Endothelial cell of hepatic sinusoid (primary cell): Measurements from ENCODE around the gene GOLGB1.
"Not testable (repeated sequence)": the region's sequence is repeated elsewhere in the genome, so short reads cannot be mapped to it uniquely, and the experiment has no call there.

Experiments
- in situ Hi-C: cut with HindIII; loops from 2 replicates; pipeline ENCODE4 v1.10.0; 2017; ENCODE audit warnings: low sequenced_read_pairs

The GOLGB1 gene, protein sequence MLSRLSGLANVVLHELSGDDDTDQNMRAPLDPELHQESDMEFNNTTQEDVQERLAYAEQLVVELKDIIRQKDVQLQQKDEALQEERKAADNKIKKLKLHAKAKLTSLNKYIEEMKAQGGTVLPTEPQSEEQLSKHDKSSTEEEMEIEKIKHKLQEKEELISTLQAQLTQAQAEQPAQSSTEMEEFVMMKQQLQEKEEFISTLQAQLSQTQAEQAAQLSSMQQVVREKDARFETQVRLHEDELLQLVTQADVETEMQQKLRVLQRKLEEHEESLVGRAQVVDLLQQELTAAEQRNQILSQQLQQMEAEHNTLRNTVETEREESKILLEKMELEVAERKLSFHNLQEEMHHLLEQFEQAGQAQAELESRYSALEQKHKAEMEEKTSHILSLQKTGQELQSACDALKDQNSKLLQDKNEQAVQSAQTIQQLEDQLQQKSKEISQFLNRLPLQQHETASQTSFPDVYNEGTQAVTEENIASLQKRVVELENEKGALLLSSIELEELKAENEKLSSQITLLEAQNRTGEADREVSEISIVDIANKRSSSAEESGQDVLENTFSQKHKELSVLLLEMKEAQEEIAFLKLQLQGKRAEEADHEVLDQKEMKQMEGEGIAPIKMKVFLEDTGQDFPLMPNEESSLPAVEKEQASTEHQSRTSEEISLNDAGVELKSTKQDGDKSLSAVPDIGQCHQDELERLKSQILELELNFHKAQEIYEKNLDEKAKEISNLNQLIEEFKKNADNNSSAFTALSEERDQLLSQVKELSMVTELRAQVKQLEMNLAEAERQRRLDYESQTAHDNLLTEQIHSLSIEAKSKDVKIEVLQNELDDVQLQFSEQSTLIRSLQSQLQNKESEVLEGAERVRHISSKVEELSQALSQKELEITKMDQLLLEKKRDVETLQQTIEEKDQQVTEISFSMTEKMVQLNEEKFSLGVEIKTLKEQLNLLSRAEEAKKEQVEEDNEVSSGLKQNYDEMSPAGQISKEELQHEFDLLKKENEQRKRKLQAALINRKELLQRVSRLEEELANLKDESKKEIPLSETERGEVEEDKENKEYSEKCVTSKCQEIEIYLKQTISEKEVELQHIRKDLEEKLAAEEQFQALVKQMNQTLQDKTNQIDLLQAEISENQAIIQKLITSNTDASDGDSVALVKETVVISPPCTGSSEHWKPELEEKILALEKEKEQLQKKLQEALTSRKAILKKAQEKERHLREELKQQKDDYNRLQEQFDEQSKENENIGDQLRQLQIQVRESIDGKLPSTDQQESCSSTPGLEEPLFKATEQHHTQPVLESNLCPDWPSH (N-terminal part only)

DNA sequence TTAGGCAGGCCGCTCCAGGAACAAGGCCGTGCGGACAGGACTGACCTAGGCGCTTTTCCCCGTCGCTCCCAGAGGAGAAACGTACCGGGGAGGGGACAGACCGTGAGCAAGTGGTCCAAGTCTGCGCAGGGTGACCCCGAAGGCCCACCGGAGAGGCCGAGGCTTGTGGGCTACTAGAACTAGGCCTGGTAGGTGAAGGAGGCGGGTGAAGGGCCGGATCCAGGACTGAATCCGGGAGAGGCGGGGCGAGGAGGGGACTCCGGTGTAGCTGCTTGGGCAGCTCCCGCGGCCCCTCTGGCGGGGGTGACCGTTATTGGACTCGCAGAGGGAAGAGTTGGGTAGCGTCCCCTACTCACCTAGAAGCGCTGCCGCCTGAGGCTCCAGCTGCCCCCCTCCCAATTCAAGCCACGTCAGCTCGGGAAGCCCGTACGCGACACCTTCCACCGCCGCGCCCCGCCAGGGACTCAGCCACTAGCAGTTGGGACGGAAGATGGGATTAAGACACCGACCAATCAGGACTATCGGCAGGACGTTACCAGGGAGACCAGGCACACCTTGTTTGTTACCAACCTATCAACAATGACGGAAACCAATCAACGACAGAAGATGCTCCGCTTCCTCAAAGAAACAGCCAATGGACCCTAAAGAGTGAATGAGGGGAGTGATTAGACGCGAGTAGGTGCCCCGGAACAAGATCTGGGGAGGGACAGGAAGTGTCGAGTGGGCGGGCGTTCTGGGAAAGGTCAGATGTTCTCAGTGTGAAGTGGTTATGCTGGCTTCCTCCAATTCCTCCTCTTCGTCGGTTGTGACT, at the start of gene GOLGB1:
Gene GOLGB1 (minus strand): TSS at position 466 of the 811 bp plus-strand sequence. CDS start 18,770 bp downstream, outside the sequence.
- in situ Hi-C loops: no loop called here

DNA sequence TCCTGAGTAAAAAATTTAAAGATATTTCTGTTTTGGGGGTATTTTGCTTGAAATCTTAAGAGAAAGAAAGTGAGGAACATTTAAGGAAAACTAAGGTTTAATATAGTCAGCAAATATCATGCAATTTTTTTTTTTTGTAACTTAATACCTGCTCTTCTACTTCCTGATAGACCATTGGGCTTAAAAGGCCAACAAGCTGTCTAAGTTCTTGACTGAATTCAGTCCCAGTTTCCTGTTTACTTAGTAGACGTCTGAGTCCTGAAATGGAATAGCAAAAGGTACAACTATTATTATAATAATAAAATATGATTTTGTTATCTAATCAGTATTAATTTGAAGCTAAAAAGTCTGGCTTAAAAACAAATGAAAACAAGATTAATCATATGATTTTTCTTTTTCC, 47.4 kb upstream of the GOLGB1 start:
- in situ Hi-C loops: no loop called here

DNA sequence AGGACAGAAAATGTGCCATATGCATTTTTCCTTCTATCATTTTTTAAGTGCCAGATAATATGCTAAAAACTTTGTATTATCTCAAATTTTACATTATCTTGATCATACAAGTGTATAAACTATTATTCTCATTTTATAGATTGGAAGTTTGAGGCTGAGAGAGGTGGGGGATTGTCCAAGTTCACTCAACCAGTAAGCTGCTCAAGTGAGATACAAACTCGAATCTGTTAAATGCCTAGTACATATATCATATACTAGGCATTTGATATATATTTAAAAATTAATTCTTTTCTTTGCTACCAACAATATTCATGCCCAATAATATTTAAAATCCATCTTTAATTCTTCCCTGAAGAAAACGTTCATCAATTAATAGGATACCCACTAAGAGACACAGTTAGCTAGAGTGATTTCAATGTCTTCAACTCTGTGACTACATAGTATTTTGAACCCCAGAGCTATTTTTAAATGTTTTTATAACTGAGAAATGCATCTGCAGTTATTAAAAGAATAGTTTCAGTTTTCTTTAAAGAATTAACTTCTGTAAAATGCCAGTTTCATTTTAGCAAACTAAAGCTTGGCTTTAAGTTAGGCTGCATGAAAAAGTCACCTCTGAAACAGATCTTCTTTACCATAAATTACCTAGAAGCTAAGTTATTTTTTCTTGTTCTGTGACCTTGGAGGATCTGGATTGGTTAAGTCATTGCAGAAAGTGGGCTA, 44.9 kb upstream of the GOLGB1 start:
- in situ Hi-C loops: no loop called here

DNA sequence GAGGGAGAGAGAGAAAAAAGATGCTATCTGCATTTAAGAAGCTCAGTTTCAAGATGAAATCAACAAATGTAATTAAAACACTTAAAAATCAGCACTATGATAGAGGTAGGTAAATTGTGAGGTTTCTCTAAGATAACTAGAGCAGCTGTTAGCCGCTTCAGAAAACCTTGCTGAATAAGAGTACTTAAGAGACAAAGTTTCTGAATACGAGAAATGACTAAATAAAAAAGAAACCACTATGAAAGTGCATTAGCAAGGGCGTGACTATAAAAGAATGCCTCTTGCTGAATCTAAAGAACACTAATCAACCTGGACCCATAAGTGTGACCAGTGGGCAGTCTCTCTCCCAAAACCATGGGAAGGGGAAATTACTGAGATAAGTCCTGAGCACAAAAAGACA, 43.5 kb upstream of the GOLGB1 start:
- in situ Hi-C loops: no loop called here

DNA sequence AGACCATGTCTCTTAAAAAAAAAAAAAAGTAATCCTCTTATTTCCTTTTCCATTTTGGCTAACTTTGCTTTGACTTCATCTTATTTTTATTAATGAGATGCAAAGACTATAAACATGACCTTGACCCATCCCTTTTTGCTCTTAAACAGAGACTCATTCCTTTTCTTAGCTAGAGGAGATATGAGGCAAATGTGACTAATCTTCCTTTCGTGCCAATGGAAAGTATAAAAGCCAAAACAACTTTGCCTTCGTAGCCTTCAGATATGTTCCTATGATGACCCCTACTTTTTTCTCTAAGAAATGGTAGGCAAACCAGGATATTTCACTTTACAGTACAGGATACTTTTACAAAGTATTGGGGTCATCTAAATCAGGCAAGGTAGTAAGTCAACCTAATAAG, 36.9 kb upstream of the GOLGB1 start:
- in situ Hi-C loops: no loop called here

DNA sequence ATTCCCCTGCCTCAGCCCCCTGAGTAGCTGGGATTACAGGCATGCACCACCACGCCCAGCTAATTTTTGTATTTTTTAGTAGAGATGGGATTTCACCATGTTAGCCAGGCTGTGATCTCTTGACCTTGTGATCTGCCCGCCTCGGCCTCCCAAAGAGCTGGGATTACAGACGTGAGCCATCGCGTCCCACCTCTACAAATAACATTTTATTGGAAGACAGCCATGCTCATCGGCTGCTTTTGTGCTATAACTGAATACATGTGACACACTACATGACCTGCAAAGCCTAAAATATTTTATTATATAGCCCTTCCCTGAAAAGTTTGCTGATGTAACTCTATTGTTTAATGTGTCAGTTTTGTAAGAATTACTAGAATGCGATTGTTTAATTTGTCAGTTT, 33.2 kb upstream of the GOLGB1 start:
- in situ Hi-C loops: not testable (repeated sequence)

DNA sequence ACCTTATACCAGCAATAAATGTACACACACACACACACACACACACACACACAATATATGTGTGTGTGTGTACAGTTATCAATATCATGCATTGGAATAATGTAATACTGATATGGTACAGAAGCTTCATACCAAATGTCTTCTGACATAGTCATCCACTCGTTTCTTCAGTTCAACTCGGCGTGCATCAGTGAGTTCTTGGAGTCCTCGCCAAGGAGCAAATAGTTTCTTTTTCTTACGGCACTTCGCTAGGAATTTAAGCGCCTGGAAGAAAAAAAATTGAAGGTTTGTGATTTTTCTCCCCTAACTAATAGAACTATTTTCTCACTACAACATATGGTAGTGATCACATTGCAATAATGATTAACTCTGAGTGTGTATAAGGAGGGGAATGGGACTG, 32.1 kb upstream of the GOLGB1 start:
- in situ Hi-C loops: no loop called here

DNA sequence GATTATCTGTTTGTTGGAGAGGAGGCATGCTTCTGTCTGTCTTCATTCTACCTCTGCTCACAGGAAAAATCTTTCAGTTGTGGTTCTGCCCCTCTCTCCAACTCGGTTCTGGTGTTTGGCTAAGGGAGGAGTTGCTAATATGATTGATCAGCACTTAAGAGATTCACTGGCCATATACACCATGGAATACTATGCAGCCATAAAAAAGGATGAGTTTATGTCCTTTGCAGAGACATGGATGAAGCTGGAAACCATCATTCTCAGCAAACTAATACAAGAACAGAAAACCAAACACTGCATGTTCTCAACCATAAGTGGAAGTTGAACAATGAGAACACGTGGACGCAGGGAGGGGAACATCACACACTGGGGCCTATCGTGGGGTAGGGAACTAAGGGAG, 25.6 kb upstream of the GOLGB1 start:
- in situ Hi-C loops: not testable (repeated sequence)

DNA sequence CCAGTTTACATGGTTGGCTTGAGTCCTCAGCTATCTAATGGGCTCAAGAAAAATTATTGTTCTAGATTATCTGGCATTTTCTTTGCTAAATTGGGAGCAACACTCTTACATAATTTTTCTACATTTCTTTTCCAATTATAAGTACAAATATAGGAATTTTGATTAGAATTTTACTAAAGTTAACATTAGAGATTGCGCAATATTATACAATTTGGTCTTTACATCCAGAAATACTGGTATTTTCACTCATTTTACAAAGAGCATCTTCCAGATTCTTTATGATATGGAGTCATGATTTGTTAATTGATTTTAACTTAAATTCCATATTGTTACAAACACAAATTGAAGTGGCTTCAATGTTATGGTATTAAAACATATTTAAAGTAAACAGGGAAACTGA, 19.7 kb upstream of the GOLGB1 start:
- in situ Hi-C loops: no loop called here

DNA sequence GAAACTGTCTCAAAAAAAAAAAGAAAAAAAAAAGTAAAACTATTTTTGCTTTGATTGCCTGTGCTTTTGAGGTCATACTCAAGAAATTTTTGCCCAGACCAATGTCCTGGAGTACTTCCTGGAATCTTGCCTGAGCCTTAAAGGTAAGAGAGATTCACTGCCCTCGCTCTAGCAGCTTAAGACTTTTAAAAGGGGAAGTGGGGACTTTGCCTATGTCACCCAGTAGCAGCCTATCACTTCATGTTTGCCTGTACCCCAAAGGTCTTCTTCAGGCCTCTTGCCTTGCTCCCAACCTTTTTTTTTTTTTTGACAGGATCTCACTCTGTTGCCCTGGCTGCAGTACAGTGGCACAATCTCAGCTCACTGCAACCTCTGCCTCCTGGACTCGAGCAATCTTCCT, 18.9 kb upstream of the GOLGB1 start:
- in situ Hi-C loops: no loop called here

DNA sequence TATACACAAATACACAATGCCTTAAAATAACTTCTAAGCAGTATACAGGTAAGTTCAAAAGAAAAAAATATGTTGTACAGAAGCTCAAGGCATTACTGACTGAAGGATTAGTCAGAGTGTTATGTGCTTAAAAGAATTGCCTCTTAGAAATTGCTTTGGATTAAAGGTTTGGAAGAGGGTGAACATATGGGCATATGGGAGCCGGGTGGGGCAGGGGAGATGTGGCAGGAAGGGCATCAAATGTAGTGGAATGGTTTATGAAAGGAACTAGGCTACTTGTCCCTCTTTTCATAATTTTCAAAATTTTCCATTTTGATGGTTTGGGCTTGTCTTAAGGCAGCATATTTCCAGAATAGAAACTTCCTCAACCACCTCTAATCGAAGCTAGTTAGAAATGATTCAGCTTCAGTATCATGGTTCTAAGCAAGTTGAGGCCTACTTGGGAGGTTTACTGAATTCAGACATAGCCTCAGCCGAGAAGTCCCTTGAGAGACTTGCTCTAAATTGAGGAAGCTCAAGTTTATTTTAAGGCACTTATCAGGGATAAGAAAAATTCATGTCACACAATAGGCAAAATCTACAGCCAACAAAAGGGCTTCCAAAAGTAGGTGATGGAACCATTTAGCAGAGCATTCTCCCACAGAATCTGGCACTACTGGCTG, 10.1 kb upstream of the GOLGB1 start:
- in situ Hi-C loops: no loop called here

DNA sequence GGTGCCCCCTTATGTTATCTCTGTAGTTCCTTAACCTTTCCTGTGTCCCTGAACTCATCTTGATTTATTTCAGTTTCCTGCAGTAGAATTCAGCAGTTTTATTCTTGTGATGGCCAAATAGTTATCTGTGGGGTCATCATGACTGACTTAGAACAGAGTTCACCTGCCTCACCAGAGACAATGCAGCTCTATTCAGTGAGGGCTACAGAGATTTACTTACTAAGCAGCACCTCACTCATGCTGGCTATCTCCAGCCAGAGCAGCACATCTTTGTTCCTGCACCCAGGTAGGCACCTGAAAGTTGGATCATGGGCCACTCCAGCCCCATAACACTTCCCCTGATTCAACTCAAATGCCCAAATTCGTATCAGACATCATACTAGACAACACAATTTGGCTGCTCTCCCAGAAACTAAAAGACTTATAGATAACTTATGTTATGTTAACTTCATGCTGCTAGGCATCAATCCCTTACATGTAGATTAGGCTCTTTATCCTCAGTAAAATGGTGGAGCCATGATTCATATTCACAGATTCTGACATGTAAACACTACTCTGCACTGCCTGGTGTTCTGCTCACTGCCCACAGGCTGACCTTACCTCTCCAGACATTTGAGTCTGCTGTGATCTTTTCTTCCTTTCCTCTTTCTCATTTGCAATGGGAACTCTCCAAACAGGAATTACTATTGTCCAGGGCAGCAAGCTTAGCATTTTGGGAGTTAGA, 9.3 kb upstream of the GOLGB1 start:
- in situ Hi-C loops: no loop called here

DNA sequence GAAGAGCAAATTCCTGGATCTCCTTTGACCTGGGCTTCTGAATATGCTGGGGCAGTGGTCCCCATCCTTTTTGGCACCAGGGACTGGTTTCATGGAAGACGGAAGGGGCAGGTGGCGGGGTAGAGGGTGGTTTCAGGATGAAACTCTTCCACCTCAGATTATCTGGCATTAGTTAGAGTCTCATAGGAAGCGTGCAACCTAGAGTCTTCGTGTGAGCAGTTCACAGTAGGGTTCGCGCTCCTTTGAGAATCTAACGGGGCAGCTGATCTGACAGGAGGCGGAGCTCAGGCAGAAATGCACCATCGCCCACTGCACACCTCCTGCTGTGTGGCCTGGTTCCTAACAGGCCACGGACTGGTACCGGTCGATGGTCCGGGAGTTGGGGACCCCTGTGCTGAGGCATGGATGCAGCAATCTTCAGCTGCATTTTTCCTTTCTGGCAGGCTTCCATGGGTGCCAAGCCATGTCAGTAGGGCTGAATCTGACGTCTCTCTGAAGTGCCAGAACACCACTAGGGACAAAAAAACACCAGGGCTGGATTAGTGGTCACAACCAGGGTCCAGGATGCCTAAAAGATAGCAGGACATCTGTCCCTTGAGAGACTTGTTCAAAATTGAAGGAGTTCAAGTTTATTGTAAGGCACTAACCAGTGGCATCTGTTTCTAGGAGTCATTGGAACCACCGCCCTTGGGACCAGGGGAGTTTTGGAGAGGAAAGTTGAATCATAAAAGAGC, 8.4 kb upstream of the GOLGB1 start:
- in situ Hi-C loops: no loop called here

DNA sequence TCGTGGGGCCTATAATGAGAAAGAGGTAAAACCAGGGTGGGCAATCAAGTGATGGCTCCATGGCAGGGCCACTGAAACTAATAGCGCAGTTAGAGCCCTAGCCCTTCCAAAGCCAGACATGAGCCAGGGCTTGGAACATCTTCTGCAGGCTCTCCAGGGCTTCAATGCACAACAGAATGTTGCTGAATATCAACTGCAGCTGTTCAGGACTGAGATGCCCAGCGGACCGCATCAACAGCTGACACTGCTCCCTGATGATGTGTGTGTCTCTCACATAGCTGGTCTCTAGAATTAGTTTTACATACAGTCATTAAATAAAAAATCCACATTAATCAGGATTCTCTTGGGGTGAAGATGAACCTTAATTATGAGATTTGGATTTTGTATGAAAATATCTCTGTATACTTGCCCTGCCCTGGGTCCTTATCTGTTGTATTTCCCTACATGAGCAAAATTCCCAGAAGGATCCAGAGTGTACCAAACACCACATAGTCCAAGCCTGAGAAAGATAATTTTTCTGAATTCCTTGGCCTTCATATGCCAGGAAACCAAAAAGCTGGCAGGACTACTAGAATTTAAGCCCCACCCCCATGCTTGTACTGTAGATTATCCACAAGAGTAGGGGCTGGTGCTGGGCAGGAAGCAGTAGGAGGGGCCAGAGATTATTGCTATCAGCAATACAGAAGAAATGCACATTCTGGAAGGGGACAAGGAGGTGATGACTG, 7.7 kb upstream of the GOLGB1 start:
- in situ Hi-C loops: no loop called here

DNA sequence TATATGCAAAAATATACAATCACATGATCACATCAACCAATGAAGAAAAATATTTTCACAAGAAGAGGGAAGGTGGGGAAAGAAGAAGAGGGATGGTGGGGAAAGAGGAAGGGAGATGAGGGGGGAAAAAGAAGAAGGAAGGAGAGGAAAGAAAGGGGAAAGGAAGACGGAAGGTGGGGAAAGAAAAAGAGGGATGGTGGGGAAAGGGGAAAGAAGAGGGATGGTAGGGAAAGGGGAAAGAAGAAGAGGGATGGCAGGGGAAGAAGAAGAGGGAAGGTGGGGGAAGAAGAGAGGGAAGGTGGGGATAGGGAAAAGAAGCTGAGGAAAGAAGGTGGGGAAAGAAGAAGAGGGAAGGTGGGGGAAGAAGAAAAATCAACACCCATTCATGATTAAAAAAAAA, 3.2 kb upstream of the GOLGB1 start:
- in situ Hi-C loops: no loop called here

DNA sequence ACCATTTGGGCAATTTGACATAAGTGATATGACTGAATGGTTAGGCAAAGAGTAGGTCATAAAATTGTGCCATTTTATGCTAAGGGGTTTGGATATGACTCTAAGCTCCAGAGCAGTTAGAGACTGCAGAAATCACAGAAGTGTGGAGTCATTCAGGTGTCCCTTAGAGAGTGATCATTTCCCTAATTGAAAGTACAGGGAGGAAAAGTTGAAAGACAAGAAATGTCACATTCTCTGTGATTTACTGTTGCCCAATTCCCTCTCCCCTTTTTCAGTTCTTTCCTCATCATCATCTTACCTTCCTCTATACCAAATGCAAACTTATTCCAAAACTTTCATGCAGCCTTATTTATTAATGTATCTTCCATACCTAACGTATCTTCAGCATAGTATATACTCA, 2.7 kb upstream of the GOLGB1 start:
- in situ Hi-C loops: no loop called here

DNA sequence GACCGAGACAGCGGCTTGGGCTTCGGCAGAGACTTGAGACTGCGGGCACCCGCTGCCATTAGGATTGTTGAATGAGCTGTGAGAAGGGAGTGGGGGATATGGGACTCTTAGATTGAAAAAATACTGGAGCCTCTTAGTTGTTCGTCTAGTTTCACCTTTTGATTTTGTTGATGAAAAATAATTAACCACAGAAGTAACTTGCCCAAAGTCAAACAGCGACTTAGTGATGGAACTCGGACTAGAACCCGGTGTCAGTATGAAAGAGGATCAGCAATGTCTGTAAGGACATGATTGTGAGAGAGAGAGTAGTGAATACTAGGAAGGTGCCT, 510 bp upstream of the GOLGB1 start:
- in situ Hi-C loops: no loop called here
